Fibroblast of pulmonary artery (primary cell): Measurements from ENCODE around the gene CDKN2AIPNL.
A peak's percentile ranks its signal among the peaks of the same experiment; 100 is the strongest.

Source experiments
- DNase-seq: peaks from one replicate; pipeline ENCODE4 v3.0.0-alpha.2; 2010; ENCODE audit warnings: low read depth
- H3K4me3 ChIP-seq: replicated peaks from 2 replicates; pipeline ENCODE4 v1.5.1; 2011; ENCODE audit warnings: low read depth, mild to moderate bottlenecking, control low read depth, low read length, moderate library complexity
- CTCF ChIP-seq: IDR thresholded peaks from 2 replicates; pipeline ENCODE4 v1.5.1; 2011; ENCODE audit warnings: mild to moderate bottlenecking, control low read depth, low read length, inconsistent platforms; ENCODE audit errors: missing control alignments

Gene CDKN2AIPNL

GRCh38 chr5:134370871-134371833 lies 40.5 kb downstream of the CDKN2AIPNL start, which contains the start of gene UBE2B:
TSS of gene UBE2B (plus strand) at chr5:134371569. CDS start at chr5:134371596, 27 bp downstream.
- TF ChIP-seq CTCF, result no peak
- peak; percentile 100 for DNase-seq
- H3K4me3 ChIP-seq, result peak within 1 kb of the TSS; percentile 99

- no peak for TF ChIP-seq CTCF
- peak; percentile 23 for DNase-seq
- H3K4me3 ChIP-seq, result peak overlapping the region; percentile 99
Measured at GRCh38 chr5:134370311-134370870, 41.3 kb downstream of the CDKN2AIPNL start.

GRCh38 chr5:134365604-134366003 lies 46.1 kb downstream of the CDKN2AIPNL start:
- no peak for TF ChIP-seq CTCF
- DNase-seq, result no peak

GRCh38 chr5:134355681-134356080 lies 56.0 kb downstream of the CDKN2AIPNL start:
- no peak for TF ChIP-seq CTCF
- no peak for DNase-seq
- H3K4me3 ChIP-seq, result no peak overlapping the region

More at GRCh38 chr5:134365604-134366003, 46.1 kb downstream of the CDKN2AIPNL start:
- no peak overlapping the region for H3K4me3 ChIP-seq
